ACC112 (cell line): ENCODE data around the gene SH2D7.

ENCODE experiments used
- H2AFZ ChIP-seq: fragments of 200-600 bp; sonication (generic); one replicate; pipeline ENCODE4 v1.6.0; 2017; ENCODE audit warnings: antibody characterized with exemption, low read length; ENCODE audit not compliant: unreplicated experiment
- H3K27ac ChIP-seq: fragments of 200-600 bp; sonication (generic); 2 replicates; pipeline ENCODE4 v1.5.1; 2014; ENCODE audit warnings: low read depth, mild to moderate bottlenecking, antibody characterized with exemption, low read length, moderate library complexity
- H3K27me3 ChIP-seq: fragments of 200-600 bp; sonication (generic); 2 replicates; pipeline ENCODE4 v1.6.1; 2014; ENCODE audit warnings: mild to moderate bottlenecking, antibody characterized with exemption, low read length, moderate library complexity, mixed read lengths; ENCODE audit not compliant: insufficient read depth
- H3K36me3 ChIP-seq: fragments of 200-600 bp; sonication (generic); 2 replicates; pipeline ENCODE4 v1.6.1; 2016; ENCODE audit warnings: mild to moderate bottlenecking, antibody characterized with exemption, low read length, moderate library complexity, mixed read lengths; ENCODE audit not compliant: insufficient read depth
- H3K4me1 ChIP-seq: fragments of 200-600 bp; sonication (generic); one replicate; pipeline ENCODE4 v1.6.1; 2016; ENCODE audit warnings: low read length, mixed read lengths; ENCODE audit not compliant: insufficient read depth, unreplicated experiment, control insufficient read depth
- H3K4me3 ChIP-seq: fragments of 200-600 bp; sonication (generic); 2 replicates; pipeline ENCODE4 v1.5.1; 2014; ENCODE audit warnings: mild to moderate bottlenecking, low read depth, low read length
- H3K79me2 ChIP-seq: fragments of 200-600 bp; sonication (generic); one replicate; pipeline ENCODE4 v1.6.0; 2016; ENCODE audit warnings: low read length; ENCODE audit not compliant: control insufficient read depth, unreplicated experiment, insufficient read depth

The SH2D7 gene

DNA sequence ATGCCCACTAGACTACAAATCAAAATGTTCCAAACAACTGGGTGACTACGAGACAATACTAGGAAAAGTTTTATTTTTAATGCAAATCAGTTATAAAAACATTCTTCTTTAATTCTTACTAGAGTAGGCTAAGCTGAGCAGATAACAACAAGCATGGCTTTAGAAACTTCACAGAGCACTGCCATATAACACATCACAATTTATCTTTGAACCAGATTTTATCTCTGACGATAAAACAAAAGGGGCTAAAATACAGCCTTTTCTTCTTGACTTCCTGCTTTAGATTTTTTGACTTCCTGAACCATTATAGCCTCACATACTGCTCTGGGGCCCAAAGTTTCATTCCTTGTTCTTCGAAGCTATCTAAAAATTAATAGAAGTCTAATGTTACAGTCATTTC, 40.8 kb upstream of the SH2D7 start:
- Histone ChIP-seq H2AFZ (no peak overlapping the region), H3K79me2 (peaks cover 78% of the 10 kb centered on the region), H3K36me3 (0 out of 2 replicates have a peak, but pooled peaks cover 6% of the 10 kb centered on the region), H3K27ac (peak overlapping the region; percentile 66; the same call in 1 of the 2 replicates), H3K4me1 (peaks cover 66% of the 10 kb centered on the region), H3K27me3 (no peaks in the 10 kb centered on the region), H3K4me3 (no peak overlapping the region)

DNA sequence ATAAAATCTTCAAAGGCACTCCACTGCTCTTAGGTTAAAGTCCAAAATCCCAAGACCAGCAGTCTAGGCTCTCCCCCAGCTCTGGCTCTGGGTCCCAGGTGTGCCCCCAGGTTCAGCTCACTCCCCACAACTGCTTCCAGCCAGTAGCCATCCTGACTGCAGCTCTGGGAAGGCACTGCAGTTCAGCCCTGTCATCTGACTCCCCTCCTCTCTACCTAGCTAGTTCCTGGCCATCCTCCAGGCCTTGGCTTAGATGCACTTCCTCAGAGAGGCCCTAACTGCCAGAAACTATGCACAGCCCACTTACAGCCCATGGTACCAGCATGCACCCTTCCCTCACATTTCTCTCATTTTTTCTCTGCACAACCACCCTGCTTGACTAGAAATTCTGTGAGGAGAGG, 40.4 kb upstream of the SH2D7 start:
- Histone ChIP-seq H3K27ac (no peak overlapping the region), H2AFZ (no peak overlapping the region), H3K4me1 (peaks cover 70% of the 10 kb centered on the region), H3K27me3 (no peaks in the 10 kb centered on the region), H3K36me3 (0 out of 2 replicates have a peak, but pooled peaks cover 4% of the 10 kb centered on the region), H3K4me3 (no peak overlapping the region), H3K79me2 (peaks cover 77% of the 10 kb centered on the region)

GRCh38 chr15:78052545-78052944, 39.8 kb upstream of the SH2D7 start:
- H3K4me3 ChIP-seq = no peak overlapping the region
- H3K79me2 ChIP-seq = peaks cover 73% of the 10 kb centered on the region
- no peaks in the 10 kb centered on the region for H3K27me3 ChIP-seq
- H3K36me3 ChIP-seq = 0 out of 2 replicates have a peak, but pooled peaks cover 4% of the 10 kb centered on the region
- H3K27ac ChIP-seq = no peak overlapping the region
- H3K4me1 ChIP-seq = peaks cover 75% of the 10 kb centered on the region
- no peak overlapping the region for H2AFZ ChIP-seq

DNA sequence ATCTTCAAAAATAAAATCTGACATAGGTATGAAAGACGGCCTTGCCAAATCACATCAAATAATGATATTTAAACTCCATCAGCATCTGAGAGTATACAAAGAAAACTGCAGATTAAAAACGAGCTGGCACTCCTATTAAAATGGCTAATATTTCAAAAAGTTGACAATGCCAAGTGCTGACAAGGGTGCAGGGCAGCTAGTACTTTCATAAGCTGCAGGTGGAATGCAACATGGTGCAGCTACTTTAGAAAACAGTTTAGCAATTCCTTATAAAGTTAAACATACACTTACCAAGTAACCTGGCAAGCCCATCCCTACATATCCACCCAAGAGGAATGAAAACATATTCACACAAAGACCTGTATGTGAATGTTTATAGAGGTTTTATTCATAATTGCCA, 37.8 kb upstream of the SH2D7 start:
- Histone ChIP-seq H2AFZ (no peak overlapping the region), H3K4me1 (peaks cover 76% of the 10 kb centered on the region), H3K36me3 (0 out of 2 replicates have a peak, but pooled peaks cover 4% of the 10 kb centered on the region), H3K4me3 (no peak overlapping the region), H3K27ac (no peak overlapping the region), H3K27me3 (no peaks in the 10 kb centered on the region), H3K79me2 (peaks cover 77% of the 10 kb centered on the region)

DNA sequence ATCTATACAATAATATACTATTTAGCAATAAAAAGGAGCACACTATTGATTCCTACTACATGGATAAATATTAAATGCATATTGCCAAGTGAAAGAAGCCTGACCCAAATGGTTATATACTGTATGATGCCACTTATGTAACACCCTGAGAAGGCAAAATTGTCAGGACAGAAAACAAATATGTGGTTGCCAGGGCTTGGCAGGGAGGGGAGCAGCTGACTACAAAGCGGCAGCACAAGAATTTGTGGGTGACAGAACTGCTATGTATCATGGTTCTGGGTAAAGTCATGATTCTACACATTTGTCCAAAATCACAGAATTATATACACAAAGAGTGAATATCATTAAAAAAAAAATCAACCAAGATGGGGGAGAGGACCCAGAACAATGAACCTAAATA, 37.4 kb upstream of the SH2D7 start:
- H3K36me3 ChIP-seq = 0 out of 2 replicates have a peak, but pooled peaks cover 4% of the 10 kb centered on the region
- H2AFZ ChIP-seq = no peak overlapping the region
- H3K27ac ChIP-seq = no peak overlapping the region
- peaks cover 81% of the 10 kb centered on the region for H3K79me2 ChIP-seq
- H3K4me1 ChIP-seq = peaks cover 76% of the 10 kb centered on the region
- no peaks in the 10 kb centered on the region for H3K27me3 ChIP-seq
- no peak overlapping the region for H3K4me3 ChIP-seq

DNA sequence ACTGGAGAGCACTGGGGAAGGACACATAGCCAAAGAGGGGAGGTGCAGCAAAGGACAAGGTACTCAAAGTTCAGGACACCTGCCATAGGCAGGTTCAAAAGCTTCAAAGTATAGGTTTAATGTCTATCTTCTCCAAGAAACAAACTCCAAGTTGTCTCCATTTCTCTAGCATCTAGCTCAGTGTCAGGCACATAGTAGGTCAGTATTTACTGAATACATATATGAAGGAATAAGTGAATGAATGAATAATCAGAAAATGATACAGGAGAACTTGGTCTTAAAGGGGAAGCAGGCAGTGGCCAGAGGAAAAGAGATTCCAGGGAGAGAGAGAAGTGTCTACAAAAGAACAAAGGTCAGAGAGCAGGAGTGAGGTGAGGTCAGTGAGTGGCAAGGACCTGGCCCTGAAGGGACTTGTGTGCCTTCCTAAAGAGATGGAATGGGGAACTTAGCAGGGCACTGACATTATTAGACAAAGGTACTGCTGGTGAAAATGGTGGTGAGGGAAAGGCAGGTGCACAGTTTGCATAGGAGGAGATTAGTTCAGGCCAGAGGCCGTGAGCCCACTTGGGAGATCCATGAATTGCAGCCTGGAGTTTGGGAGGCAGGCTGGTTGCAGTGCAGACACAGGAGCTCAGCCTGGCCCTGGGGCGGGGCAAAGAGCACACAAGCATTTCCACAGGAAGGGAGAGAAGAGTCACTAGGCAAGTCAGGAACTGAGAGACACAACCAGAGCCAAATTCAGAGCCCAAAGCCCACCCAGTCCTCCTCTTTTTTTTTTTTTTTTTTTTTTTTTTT, 36.2 kb upstream of the SH2D7 start:
- Histone ChIP-seq H3K79me2 (peaks cover 90% of the 10 kb centered on the region), H3K27ac (peak overlapping the region; percentile 90), H2AFZ (no peak overlapping the region), H3K36me3 (0 out of 2 replicates have a peak, but pooled peaks cover 4% of the 10 kb centered on the region), H3K4me1 (peaks cover 69% of the 10 kb centered on the region), H3K4me3 (0 out of 2 replicates have a peak overlapping the region, but pooled peaks have one; percentile 21), H3K27me3 (no peaks in the 10 kb centered on the region)

DNA sequence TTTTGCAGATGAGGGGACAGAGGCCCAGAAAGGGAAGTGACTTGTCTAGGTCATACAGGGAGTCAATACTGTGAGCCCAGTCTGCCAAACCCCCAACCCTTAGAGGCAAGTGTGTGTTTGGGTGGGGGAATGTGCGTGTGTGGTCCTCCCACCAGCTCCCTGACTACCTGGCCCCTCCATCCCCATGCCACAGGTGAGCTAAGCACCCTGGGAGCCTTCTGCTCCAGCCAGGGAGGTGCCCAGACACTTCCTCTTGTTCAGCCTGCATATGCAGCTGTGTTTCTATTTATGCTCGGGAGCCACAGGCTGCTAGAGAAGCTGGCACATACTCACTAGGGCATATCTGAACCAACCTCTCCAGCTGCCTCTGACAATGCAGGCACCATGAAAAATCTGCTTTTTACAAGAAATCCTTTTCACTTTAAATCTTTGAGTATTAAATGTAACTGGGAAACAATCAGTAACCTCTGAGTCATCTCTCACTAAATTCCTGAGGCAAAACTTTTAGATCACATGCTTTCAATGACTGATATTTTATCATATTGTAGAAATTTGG, 35.6 kb upstream of the SH2D7 start:
- H3K4me3 ChIP-seq = 0 out of 2 replicates have a peak overlapping the region, but pooled peaks have one; percentile 21
- H3K4me1 ChIP-seq = peaks cover 62% of the 10 kb centered on the region
- peak overlapping the region; percentile 90 for H3K27ac ChIP-seq
- H3K79me2 ChIP-seq = peaks cover 89% of the 10 kb centered on the region
- H3K27me3 ChIP-seq = no peaks in the 10 kb centered on the region
- no peak overlapping the region for H2AFZ ChIP-seq
- 0 out of 2 replicates have a peak, but pooled peaks cover 4% of the 10 kb centered on the region for H3K36me3 ChIP-seq

GRCh38 chr15:78057803-78058202, 34.6 kb upstream of the SH2D7 start:
- H3K4me1 ChIP-seq = peaks cover 58% of the 10 kb centered on the region
- peak overlapping the region; percentile 90 for H3K27ac ChIP-seq
- no peak overlapping the region for H2AFZ ChIP-seq
- H3K79me2 ChIP-seq = peaks cover 92% of the 10 kb centered on the region
- H3K4me3 ChIP-seq = no peak overlapping the region
- no peaks in the 10 kb centered on the region for H3K27me3 ChIP-seq
- H3K36me3 ChIP-seq = 0 out of 2 replicates have a peak, but pooled peaks cover 4% of the 10 kb centered on the region

DNA sequence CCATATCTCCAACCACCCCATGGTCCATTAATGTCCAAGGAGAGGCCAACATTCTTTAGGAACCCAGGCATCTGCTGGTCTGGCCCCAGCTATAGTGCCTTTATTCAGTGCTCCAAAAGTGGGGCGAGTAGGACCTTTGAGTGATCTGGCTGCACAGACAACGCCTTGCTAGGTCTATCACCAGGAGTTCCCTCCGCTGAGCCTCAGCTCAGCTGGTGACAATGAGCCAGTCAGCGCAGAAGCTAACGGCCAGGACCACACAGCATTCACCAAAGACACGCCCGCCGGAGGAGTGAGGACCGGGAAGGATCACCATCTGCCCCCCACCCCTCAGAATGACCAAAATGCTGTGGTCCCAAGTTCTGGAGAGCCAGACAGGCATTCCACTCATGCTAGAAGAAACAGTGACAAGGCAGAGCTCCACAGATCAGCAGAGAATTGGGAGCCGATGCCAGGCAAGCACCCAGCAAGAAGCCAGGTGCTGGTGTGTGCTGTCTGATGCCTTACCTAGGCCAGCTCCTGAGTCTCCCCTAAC, 33.9 kb upstream of the SH2D7 start:
- H3K36me3 ChIP-seq = 0 out of 2 replicates have a peak, but pooled peaks cover 3% of the 10 kb centered on the region
- no peak overlapping the region for H3K4me3 ChIP-seq
- H3K27ac ChIP-seq = peak overlapping the region; percentile 90; the same call in 1 of the 2 replicates
- H3K79me2 ChIP-seq = peaks cover 92% of the 10 kb centered on the region
- H3K4me1 ChIP-seq = peaks cover 65% of the 10 kb centered on the region
- H2AFZ ChIP-seq = no peak overlapping the region
- H3K27me3 ChIP-seq = no peaks in the 10 kb centered on the region

DNA sequence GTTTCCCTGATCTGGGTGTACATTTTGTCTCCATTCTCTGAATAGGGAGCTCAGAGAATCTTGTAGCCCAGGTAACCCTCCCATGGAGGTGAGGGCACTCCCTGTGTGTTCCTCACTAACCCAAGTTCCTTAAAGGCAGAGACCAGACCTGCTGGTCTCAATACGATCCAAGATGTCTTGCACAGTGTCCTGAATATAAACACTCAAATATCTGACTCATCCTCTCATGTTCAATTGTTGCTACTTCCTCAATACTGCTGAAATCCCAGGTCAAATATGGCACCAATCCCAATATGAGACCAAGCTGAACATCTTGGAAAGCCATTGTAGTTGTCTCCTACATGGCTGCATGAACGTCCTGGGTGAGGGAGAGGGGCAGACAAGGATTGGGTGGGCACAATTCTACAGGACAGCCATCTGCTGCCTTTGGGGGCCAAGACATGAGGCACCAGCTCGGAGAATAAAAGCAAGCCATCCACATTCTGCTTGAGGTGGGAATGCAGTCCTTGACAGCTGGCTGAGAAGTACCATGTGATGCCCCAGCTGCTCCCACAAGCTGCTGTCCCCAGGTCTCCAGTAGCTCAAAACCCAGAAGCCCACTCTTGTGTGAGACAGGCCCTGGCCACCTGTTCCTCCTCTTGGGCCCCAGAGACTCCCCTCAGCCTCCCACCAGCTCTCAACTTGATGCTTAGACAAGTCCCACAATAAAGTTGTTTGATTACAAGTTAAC, 33.1 kb upstream of the SH2D7 start:
- H3K27ac ChIP-seq = peak overlapping the region; percentile 47; the same call in 1 of the 2 replicates
- H3K27me3 ChIP-seq = no peaks in the 10 kb centered on the region
- peaks cover 73% of the 10 kb centered on the region for H3K4me1 ChIP-seq
- H3K36me3 ChIP-seq = no peaks in the 10 kb centered on the region
- H3K79me2 ChIP-seq = peaks cover 92% of the 10 kb centered on the region
- no peak overlapping the region for H2AFZ ChIP-seq
- H3K4me3 ChIP-seq = peak overlapping the region; percentile 15; the same call in 1 of the 2 replicates
